ENCODE results near the gene THOC6.

Gene THOC6

GRCh38 chr16:2987833-2988232, 36.0 kb upstream of the THOC6 start:
- H3K4me3 ChIP-seq (ENCODE audit: low read depth, low read length): no peak overlapping the region
- no peaks in the 10 kb centered on the region for H3K9me3 ChIP-seq (ENCODE audit: control insufficient read depth, insufficient read depth, low read depth, low read length)
- H3K36me3 ChIP-seq (ENCODE audit: control insufficient read depth in 2 of 2, insufficient read depth in 1 of 2, low read length in 2 of 2): no peaks in the 10 kb centered on the region
- no peaks in the 10 kb centered on the region; the same call in 1 of the 2 replicates for H3K4me1 ChIP-seq (ENCODE audit: control insufficient read depth, insufficient read depth, low read length)
- ChIA-PET CTCF (interaction anchor here (0.8 to 1.3 kb wide), 4 partner anchors 25 to 61 kb away, joined by 3 to 7 read pairs (median 3); no protein-coding TSS in a partner anchor), POLR2A (interaction anchor here (1.1 kb wide), 1 partner anchor 41 kb away, joined by 9 read pairs; no protein-coding TSS in a partner anchor)
- H3K27ac ChIP-seq (ENCODE audit: extremely low read depth, low read depth, low read length): no peak overlapping the region
- TF ChIP-seq SP2 (tag by site-specific recombination; IDR thresholded peaks at IDR 0.05) (peak; percentile 46; the same call in 1 of the 2 replicates), ZNF280C (tag by site-specific recombination; IDR thresholded peaks at IDR 0.05) (no peak), KLF16 (tag by site-specific recombination; IDR thresholded peaks at IDR 0.05) (0 out of 2 replicates have a peak, but pooled peaks have one; percentile 46), KLF1 (tag by site-specific recombination; IDR thresholded peaks at IDR 0.05) (peak; percentile 99), KLF10 (tag by site-specific recombination; IDR thresholded peaks at IDR 0.05) (peak; percentile 70; the same call in 1 of the 2 replicates), ZNF701 (tag by site-specific recombination; IDR thresholded peaks at IDR 0.05) (no peak), ZSCAN16 (tag by site-specific recombination; IDR thresholded peaks at IDR 0.05) (no peak), ZBTB8A (tag by site-specific recombination; IDR thresholded peaks at IDR 0.05) (peak; percentile 83), ZNF335 (tag by site-specific recombination; conservative IDR thresholded peaks at IDR 0.05) (peak; percentile 41), ZBTB48 (tag by site-specific recombination; IDR thresholded peaks at IDR 0.05) (peak; percentile 54; the same call in 1 of the 2 replicates), ZNF24 (tag by site-specific recombination; IDR thresholded peaks at IDR 0.05) (0 out of 2 replicates have a peak, but pooled peaks have one; percentile 16), ZBTB21 (tag by site-specific recombination; IDR thresholded peaks at IDR 0.05) (no peak), SP7 (tag by site-specific recombination; IDR thresholded peaks at IDR 0.05) (peak; percentile 85), PRDM10 (tag by site-specific recombination; IDR thresholded peaks at IDR 0.05) (peak; percentile 57), ZNF23 (tag by site-specific recombination; IDR thresholded peaks at IDR 0.05; ENCODE audit: borderline replicate concordance) (no peak), ZNF350 (tag by site-specific recombination; IDR thresholded peaks at IDR 0.05) (no peak), KLF17 (tag by site-specific recombination; IDR thresholded peaks at IDR 0.05) (peak; percentile 76; the same call in 1 of the 2 replicates), ZNF660 (tag by site-specific recombination; IDR thresholded peaks at IDR 0.05) (no peak), GLIS1 (tag by site-specific recombination; IDR thresholded peaks at IDR 0.05) (peak; percentile 100), ZIC2 (tag by site-specific recombination; IDR thresholded peaks at IDR 0.05) (peak; percentile 100), SP3 (tag by site-specific recombination; IDR thresholded peaks at IDR 0.05) (peak; percentile 35; the same call in 1 of the 2 replicates), EGR2 (tag by site-specific recombination; IDR thresholded peaks at IDR 0.05; ENCODE audit: low read depth) (0 out of 2 replicates have a peak, but pooled peaks have one; percentile 21), GLIS2 (tag by site-specific recombination; IDR thresholded peaks at IDR 0.05) (peak; percentile 66), ZFHX2 (tag by site-specific recombination; conservative IDR thresholded peaks at IDR 0.05) (peak; percentile 42)
- TF ChIP-seq, protein P1, sequence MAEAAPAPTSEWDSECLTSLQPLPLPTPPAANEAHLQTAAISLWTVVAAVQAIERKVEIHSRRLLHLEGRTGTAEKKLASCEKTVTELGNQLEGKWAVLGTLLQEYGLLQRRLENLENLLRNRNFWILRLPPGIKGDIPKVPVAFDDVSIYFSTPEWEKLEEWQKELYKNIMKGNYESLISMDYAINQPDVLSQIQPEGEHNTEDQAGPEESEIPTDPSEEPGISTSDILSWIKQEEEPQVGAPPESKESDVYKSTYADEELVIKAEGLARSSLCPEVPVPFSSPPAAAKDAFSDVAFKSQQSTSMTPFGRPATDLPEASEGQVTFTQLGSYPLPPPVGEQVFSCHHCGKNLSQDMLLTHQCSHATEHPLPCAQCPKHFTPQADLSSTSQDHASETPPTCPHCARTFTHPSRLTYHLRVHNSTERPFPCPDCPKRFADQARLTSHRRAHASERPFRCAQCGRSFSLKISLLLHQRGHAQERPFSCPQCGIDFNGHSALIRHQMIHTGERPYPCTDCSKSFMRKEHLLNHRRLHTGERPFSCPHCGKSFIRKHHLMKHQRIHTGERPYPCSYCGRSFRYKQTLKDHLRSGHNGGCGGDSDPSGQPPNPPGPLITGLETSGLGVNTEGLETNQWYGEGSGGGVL (tag by site-specific recombination; IDR thresholded peaks at IDR 0.05): peak; percentile 49
- TF ChIP-seq, protein P2, sequence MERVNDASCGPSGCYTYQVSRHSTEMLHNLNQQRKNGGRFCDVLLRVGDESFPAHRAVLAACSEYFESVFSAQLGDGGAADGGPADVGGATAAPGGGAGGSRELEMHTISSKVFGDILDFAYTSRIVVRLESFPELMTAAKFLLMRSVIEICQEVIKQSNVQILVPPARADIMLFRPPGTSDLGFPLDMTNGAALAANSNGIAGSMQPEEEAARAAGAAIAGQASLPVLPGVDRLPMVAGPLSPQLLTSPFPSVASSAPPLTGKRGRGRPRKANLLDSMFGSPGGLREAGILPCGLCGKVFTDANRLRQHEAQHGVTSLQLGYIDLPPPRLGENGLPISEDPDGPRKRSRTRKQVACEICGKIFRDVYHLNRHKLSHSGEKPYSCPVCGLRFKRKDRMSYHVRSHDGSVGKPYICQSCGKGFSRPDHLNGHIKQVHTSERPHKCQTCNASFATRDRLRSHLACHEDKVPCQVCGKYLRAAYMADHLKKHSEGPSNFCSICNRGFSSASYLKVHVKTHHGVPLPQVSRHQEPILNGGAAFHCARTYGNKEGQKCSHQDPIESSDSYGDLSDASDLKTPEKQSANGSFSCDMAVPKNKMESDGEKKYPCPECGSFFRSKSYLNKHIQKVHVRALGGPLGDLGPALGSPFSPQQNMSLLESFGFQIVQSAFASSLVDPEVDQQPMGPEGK (tag by site-specific recombination; IDR thresholded peaks at IDR 0.05): peak; percentile 85

All from HEK293 (cell line).